ENCODE data around the gene CACNA1B.
"Not testable (repeated sequence)": the region's sequence is repeated elsewhere in the genome, so short reads cannot be mapped to it uniquely, and the experiment has no call there.

Gene CACNA1B

DNA sequence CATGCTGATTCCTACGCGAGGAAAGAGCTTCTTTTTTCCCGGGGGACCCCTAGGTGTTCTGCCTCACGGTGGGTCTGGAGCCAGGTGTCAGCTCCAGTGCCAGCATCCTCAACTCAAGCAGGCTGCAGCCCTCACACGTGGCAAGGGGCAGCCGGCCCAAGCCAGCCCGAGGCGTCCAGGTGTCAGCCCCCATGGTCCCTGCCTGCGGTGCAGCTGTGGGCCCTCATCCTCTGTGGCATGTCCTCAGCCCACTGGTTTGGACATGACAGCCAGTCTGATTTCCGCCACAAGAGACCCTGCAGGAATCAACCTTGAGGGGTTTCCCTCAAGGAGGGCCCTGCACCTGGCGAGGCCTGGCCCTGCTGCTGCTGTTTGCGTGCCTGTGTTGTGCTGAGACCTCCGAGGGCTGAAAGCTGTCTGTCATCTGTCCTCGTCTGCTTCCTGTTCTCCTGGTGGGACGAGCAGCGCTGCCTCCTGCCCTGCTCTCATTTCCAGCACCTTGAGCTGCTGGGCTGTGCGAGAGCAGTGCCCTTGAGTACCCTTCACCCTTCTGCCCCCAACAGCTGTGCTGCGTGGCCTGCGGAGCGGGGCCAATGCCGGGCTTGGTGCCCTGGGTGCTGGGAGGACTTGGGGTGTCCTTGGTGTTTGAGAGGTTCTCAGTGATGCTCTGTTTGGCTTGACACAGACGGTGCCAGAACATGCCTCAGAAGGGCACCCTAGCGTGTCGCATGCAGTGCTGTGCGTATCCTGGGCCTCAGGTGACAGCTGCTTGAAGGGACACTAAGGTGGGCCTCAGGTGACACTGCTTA, 137.6 kb downstream of the CACNA1B start:
- no peak for DNase-seq (ENCODE audit: low spot score)

DNA sequence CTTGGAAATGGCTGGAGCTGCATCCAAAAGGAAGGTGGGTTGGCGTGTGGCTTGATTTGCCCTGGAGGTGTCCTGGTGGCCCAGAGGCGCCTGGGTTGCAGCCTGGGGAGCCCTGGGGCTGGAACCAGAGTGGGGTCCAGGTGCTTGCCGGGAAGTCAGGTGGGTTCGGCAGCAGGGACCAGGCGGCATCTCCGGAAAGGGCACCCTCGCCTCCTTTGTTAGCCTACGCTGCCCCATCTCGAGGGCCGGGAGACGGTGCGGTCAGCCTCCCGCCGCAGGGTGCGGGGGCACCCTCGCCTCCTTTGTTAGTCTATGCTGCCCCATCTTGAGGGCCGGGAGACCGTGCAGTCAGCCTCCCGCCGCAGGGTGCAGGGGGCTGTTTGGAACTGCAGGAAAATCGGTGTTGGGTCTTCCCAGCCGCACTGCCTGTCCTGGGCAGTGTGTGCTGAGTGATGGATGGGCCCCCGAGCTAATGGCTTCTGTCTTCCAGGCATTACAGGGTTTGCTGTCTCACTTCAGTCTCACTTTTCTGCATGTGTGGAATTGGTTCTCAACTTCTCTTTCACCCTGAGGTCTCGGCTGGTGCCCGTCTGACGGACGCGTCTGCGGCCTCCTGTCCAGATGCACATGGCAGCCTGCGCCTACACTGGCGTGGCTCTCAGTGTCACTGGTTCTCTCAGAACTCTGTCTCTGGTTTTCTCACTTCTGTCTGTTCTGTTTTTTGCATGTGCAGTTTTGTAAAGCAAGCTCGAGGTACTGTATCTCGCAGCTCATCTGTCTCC, 139.0 kb downstream of the CACNA1B start:
- DNase-seq (ENCODE audit: low spot score), result no peak

DNA sequence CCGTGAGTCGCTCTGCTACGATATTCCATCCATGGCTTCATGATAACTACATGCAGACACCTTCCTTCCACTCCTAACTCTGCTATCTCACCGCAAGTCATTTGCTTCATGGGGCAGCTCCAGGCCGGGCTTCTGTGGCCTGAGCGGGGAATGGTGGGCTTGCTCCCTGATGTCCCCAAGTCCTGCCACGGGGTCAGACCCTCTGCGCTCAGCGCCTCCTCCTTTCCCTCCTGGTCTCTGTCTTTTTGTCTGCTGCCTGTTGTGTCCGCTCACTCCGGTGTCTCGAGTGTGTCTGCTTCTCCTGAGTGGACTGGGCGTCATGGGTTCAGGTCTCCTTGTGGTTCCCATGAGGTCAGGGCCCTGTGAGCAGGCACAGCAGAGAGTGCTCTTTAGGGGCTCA, 139.6 kb downstream of the CACNA1B start:
- no peak for DNase-seq (ENCODE audit: low spot score)

DNA sequence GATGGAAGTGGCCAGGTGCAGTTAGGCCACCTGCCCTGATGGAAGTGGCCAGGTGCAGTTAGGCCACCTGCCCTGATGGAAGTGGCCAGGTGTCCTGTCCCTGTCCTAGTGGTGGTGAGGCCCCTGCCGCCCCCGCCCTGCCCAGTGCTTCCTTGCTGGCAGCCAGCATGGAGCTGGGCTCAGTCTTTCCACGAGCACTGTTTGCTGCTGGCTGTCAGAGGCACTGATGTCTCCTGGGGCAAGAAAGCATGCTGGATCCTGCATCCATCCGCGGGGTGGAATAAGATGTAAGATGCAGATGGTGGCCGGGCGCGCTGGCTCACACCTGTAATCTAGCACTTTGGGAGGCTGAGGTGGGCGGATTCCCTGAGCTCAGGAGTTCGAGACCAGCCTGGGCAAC, 141.9 kb downstream of the CACNA1B start:
- not testable (repeated sequence) for DNase-seq (ENCODE audit: low spot score)

DNA sequence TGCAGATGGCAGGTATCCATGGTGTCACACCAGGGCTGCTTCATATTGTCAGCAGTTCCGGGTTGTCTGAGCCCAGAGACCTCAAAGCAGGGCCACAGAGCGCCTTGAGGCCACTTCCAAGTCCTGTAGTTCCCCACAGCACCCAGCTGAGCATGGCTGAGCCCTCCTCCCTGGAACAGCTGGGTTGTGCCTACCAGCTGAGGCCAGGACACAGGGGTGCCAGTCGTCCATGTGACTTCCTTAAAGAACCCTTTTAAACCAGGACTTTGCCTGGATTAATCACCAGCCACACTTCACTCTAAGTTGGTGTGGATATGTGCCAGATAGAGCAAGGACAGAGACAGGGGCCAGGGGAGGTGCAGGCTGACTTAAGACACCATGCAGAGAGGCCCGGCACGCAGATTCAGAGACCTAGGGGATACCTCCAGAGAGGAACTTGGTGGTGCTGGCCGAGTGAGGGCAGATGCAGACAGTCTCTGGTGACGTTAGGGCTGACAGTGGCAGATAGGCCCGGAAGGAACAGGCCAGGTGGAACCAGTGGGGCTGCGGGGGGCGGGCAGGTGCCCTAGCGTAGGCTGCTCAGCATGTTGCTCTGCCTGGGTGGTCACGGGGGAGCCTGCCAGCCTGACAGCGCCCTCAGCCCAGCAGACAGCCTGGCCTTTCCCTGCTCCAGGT, 142.7 kb downstream of the CACNA1B start:
- DNase-seq (ENCODE audit: low spot score), result no peak

DNA sequence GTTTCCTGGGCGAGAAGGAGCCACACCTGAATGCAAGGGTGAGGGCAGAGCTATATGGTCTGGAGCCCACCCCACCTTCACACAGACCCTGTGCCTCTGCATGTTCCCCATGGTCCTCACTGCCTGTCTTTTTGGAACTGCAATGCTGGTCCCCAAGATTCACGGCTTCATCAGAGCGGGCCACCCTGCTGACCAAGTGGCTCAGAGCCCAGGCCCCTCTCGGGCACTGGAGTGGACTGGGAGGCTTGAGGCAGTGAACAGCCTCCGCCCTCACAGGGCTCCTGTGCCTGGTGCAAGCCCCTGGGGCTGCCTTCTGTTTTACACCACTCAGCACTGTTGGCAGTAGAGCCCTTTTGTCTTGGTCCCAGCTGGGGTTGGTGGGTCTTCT, 143.2 kb downstream of the CACNA1B start:
- DNase-seq (ENCODE audit: low spot score), result no peak

DNA sequence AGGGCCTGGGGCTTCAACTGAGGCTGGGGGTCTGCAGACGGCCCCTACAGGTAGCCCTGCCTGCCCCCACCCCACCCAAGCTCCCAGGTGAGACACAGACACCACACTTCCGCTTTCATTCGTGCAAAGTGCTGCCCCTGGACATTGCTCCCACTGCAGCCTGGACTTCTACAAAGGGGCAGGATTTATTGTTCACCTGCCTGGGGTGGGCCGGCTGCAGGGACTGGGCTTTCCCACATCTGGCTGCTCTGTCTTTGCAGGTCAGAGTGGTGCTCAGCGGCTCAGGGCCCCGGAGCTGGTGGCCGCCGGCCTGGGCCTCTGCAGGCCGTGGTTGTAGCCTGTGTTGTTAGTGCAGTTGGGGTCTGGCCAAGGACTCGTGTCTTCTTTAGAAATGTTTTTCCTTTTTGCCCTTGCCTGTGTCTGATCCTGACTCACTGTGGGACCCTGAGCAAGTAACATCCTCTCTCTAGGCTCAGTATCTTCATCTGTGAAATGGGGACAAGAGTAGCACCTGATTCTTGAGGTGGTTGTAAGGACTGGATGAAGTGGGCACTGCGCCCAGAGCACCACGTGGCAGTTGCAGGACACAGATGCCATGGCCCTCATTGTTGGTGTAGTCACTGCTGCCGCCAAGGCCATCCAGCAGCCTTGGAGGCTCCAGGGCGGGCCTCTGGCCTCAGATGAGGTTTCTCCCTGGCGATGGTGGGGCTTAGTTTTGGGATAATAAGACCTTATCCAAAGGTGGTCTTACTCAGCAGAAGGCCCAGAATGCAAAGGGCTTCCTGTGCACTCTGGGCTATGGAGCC, 143.9 kb downstream of the CACNA1B start:
- DNase-seq (ENCODE audit: low spot score), result no peak

DNA sequence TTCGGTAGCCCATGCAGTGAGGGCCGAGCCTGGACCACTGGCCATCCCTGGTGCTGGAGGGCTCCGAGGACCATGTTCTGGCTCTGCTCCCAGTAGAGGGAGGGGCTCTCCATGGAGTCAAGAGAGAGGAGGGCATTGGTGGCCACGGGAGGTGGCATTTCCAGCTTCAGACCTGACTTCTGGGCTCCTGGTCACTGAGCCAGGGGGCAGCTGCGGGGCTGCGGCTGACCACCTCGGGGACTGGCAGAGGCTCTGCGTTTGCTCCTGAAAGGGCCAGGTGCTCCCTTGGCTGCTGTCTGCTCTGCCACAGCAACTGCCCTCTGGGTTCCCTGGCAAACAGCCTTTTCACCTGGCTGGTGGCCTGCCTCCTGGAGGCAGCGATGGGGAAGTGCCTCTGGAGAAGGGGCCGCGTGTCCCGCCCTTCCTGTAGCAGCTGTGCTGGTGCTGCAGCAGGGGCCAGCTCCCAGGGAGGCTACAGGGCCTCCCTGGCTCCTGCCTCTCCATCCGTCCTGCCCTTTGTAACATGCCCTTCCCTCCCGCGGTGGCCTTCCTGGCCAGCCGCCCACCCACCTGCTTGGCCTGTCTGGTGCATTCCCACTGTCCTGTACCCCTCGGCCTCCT, 144.6 kb downstream of the CACNA1B start:
- peak; percentile 16 for DNase-seq (ENCODE audit: low spot score)

DNA sequence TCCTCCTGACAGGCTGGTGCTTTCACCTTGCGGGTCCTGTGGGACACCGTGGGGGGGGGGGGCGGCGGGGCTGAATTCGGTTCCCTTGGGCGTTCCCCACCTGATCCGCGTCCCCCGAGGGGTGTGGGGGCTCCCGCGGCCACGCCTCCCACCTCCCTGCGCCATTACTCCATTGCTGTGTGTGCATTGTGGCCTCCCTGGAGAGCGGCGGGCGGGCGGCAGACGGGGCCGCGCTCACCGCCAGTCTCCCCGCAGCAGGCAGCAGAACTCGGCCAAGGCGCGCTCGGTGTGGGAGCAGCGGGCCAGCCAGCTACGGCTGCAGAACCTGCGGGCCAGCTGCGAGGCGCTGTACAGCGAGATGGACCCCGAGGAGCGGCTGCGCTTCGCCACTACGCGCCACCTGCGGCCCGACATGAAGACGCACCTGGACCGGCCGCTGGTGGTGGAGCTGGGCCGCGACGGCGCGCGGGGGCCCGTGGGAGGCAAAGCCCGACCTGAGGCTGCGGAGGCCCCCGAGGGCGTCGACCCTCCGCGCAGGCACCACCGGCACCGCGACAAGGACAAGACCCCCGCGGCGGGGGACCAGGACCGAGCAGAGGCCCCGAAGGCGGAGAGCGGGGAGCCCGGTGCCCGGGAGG, 145.3 kb downstream of the CACNA1B start:
- DNase-seq (ENCODE audit: low spot score), result no peak

DNA sequence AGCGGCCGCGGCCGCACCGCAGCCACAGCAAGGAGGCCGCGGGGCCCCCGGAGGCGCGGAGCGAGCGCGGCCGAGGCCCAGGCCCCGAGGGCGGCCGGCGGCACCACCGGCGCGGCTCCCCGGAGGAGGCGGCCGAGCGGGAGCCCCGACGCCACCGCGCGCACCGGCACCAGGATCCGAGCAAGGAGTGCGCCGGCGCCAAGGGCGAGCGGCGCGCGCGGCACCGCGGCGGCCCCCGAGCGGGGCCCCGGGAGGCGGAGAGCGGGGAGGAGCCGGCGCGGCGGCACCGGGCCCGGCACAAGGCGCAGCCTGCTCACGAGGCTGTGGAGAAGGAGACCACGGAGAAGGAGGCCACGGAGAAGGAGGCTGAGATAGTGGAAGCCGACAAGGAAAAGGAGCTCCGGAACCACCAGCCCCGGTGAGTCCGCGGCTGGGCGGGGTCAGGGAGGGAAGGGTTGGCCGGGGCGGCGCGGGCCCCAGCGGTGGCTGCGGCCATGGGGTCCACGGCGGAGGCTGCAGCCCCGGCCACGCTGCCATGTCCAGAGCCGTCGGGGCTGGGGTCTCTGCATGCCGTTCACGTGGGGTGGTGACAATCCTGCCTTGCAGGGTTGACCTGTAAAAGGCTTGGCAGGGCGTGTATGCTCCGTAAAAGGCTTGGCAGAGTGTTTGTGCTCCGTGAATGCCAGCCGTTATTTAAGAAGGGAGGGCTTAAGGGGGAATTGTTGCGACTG, 146.0 kb downstream of the CACNA1B start:
- DNase-seq (ENCODE audit: low spot score), result no peak

DNA sequence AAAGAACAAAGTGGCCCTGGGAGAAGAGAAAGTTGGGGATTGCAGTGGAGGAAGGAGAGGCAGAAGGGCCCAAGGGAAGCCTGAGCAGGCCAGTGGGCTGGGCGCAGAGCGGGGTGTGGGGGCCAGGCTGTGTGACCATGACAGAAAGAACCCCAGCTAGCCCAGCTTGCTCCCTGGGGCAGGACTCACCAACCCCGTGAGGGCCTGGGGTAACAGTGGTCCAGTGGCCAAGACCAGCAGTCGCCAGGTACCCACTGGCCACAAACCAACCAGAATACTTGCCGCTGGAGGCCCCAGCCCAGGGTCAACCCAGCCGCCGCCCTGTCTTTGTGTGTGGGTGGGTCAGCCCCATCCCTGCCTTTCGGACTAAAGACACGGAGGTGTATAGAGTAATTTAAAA, 146.5 kb downstream of the CACNA1B start:
- no peak for DNase-seq (ENCODE audit: low spot score)

DNA sequence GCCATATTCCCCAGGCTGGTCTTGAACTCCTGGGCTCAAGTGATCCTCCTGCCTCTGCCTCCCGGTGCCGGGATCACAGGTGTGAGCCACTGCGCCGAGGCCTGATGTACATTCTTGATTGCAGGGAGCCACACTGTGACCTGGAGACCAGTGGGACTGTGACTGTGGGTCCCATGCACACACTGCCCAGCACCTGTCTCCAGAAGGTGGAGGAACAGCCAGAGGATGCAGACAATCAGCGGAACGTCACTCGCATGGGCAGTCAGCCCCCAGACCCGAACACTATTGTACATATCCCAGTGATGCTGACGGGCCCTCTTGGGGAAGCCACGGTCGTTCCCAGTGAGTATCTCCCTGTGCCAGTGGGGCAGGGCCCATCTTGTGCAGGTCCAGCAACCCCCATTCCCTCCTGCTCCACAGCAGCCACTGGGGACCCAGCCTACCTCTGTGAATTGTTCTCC, 147.3 kb downstream of the CACNA1B start:
- no peak for DNase-seq (ENCODE audit: low spot score)

DNA sequence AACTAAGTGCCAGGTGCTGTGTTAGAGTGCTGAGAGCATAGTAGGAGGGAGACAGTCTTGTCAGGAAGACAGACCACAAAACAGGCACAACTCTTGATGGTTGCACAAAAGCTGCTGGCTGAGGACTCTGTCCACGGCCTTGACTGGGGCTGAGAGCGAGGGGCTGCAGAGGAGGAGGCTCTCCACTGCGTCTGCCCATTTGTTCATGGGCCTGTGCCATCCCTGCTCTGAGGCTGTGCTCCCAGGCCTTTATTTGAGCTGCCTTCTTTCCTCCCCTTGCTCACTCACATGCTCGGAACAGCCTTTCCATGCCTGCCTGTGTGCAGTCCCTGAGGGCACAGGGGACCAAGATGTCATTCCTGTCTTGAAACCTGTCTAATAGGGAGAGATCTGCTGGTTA, 147.8 kb downstream of the CACNA1B start:
- no peak for DNase-seq (ENCODE audit: low spot score)

DNA sequence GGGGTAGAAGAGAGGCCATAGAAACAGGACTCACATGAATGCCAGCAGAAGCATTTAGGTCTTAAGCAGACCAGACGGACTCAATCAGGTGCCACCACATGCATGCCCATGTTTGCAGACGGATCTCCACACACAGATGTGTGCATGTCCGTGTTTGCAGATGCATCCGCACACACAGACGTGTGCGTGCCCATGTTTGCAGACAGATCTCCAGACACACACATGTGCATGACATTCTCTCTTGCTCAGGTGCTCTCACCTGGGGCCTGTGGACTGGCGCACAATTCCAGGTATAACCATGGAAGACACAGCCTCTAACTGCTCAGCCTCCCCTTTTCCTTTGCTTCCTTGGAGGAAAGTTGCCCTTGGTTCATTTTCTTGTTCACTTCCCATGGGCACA, 148.3 kb downstream of the CACNA1B start:
- DNase-seq (ENCODE audit: low spot score), result no peak

DNA sequence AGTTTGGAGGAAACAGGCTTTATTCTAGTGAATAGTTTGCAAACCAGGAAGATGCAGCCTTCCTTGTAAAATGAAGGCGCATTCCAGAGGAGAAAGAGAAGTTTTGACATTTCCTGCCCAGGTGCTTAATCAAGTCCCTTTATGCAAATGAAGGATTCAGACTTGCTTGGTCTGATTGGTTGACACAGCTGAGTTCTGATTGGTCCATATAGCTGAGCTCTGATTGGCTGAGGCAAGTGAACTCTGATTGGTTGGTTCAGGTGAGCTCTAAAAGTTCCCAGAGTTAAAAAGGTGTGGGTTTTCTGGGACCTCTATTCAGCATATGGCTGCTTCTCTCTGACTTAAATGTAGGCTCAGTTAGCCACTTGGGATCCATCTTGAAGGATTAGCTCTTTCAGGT, 151.0 kb downstream of the CACNA1B start:
- no peak for DNase-seq (ENCODE audit: low spot score)

DNA sequence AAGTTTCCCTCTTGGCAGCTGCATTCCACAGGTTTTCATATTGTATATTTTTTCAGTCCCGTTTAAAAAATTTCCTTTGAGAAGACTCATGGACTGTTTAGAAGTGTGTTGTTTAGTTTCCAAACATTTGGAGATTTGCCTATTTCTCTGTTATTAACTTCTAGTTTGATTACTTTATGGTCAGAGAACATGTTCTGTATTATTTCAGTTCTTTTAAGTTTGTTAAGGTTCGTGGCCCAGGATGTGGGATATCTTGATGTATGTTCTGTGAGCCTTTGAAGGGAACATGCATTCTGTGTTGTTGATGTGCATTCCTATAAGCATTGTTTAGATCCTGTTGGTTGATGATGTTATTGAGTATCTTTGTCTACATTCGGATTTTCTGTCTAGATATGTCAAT, 153.6 kb downstream of the CACNA1B start:
- no peak for DNase-seq (ENCODE audit: low spot score)

DNA sequence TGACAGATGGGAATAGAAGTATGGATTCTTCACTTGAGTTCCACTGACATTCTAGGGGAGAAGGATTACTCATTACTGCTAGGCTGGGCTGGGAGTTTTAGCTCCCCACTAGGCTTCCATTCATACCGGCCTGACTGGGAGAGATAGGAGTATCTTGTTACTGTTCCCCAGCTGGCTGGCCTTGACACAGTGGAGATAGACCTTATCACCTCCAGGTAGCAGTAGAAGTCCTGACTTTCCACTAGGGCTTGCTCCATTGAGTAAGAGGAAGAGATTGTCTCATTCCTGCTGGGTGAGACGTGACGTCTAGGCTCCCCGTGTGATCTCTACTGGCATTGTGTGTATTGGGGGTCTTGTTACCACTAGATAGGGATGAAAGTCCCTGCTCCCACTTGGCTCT, 156.4 kb downstream of the CACNA1B start:
- no peak for DNase-seq (ENCODE audit: low spot score)

DNA sequence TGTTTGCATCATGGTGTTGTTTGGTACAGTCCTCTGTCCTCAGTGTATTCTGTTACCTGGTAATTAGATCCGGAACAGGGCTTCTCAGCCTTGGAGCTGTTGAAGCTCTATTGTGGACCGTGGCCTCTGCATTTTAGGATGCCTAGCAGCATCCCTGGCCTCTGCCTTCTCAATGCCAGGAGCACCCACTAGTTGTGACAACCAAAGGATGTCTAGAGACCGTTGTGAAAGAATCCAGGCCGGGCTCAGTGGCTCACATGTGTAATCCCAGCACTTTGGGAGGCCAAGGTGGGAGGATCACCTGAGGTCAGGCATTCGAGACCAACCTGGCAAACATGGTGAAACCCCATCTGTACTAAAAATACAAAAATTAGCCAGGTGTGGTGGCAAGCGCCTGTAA, 159.6 kb downstream of the CACNA1B start:
- DNase-seq (ENCODE audit: low spot score), result no peak

DNA sequence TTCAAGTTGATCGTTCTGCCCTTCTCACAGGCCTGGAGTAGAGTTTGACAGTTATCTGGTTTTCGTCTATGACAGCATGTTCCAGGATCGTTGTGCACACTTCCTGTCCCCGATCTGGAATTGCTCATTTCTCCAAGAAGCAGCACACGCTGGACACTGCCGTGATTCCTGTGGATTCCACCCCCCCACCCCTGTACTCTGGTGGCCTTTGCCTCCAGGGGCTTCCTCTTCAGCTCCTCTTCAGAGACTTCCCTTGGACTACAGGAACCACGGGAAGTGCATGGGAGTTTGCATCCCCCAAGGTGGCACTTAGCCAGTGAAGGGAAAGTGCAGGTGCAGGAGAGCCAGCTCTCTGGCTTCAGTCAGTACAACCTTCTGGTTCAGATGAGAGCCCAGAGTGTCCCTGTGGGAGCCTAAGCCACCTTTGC, 160.7 kb downstream of the CACNA1B start:
- DNase-seq (ENCODE audit: low spot score), result no peak

Data from SW480 (cell line).